Activated T-helper 17 cell treated with anti-CD3 and anti-CD28 coated beads, Interleukin-2, amount 50 U/mL, for 72 hours (primary cell): Measurements from ENCODE around the gene AIG1. TPM values are rescaled to one million over a fixed set of nuclear protein-coding genes. Genes with fewer than 3 reads are reported as not detected.
"Not testable (repeated sequence)": the region's sequence is repeated elsewhere in the genome, so short reads cannot be mapped to it uniquely, and the experiment has no call there.

Experiments used
- ATAC-seq: fragments of 150-1000 bp; cut with Tn5 transposase; replicated peaks from 2 replicates; pipeline ENCODE4 v1.10.0; 2021; ENCODE audit warnings: mild to moderate bottlenecking, moderate library complexity
- H3K27ac Mint-ChIP-seq: one replicate; pipeline ENCODE4 v1.8.0; 2022; ENCODE audit warnings: mixed read lengths
- H3K27me3 Mint-ChIP-seq: one replicate; pipeline ENCODE4 v1.8.0; 2022; ENCODE audit warnings: mixed read lengths
- H3K36me3 Mint-ChIP-seq: one replicate; pipeline ENCODE4 v1.8.0; 2022; ENCODE audit warnings: low read depth, mild to moderate bottlenecking, mixed read lengths
- H3K4me1 Mint-ChIP-seq: one replicate; pipeline ENCODE4 v1.8.0; 2022; ENCODE audit warnings: mixed read lengths
- H3K4me3 Mint-ChIP-seq: one replicate; pipeline ENCODE4 v1.8.0; 2022; ENCODE audit warnings: mild to moderate bottlenecking, mixed read lengths
- H3K9me3 Mint-ChIP-seq: one replicate; pipeline ENCODE4 v1.8.0; 2022; ENCODE audit warnings: mixed read lengths
- total RNA-seq, 2 donors: library from RNA; stranded (reverse); gene quantifications; one replicate each; pipeline ENCODE4 v1.2.3, GENCODE V29; 2022

AIG1 gene
- total RNA-seq, 2 donors from 2014 or later = 12.0 to 18.1 TPM

GRCh38 chr6:143290206-143290605 lies 229.5 kb downstream of the AIG1 start:
- no peak overlapping the region for H3K27ac Mint-ChIP-seq
- H3K4me1 Mint-ChIP-seq = no peaks in the 10 kb centered on the region
- no peak for ATAC-seq
- H3K36me3 Mint-ChIP-seq = no peaks in the 10 kb centered on the region
- H3K9me3 Mint-ChIP-seq = no peaks in the 10 kb centered on the region
- H3K4me3 Mint-ChIP-seq = no peak overlapping the region
- no peaks in the 10 kb centered on the region for H3K27me3 Mint-ChIP-seq

GRCh38 chr6:143293523-143293922 lies 232.8 kb downstream of the AIG1 start:
- Mint-ChIP-seq H3K4me3 (no peak overlapping the region), H3K4me1 (no peaks in the 10 kb centered on the region), H3K27me3 (no peaks in the 10 kb centered on the region), H3K36me3 (no peaks in the 10 kb centered on the region), H3K9me3 (no peaks in the 10 kb centered on the region), H3K27ac (no peak overlapping the region)
- ATAC-seq = no peak

GRCh38 chr6:143294265-143294860 lies 233.7 kb downstream of the AIG1 start:
- H3K27ac Mint-ChIP-seq = no peak overlapping the region
- H3K36me3 Mint-ChIP-seq = no peaks in the 10 kb centered on the region
- peaks cover 4% of the 10 kb centered on the region for H3K4me1 Mint-ChIP-seq
- H3K4me3 Mint-ChIP-seq = no peak overlapping the region
- no peaks in the 10 kb centered on the region for H3K9me3 Mint-ChIP-seq
- no peaks in the 10 kb centered on the region for H3K27me3 Mint-ChIP-seq
- ATAC-seq = no peak

- Mint-ChIP-seq H3K27ac (no peak overlapping the region), H3K4me1 (peaks cover 11% of the 10 kb centered on the region), H3K36me3 (no peaks in the 10 kb centered on the region), H3K4me3 (no peak overlapping the region), H3K9me3 (no peaks in the 10 kb centered on the region), H3K27me3 (no peaks in the 10 kb centered on the region)
- ATAC-seq = no peak
Observed at GRCh38 chr6:143295932-143296331, 235.2 kb downstream of the AIG1 start.

- H3K9me3 Mint-ChIP-seq = no peaks in the 10 kb centered on the region
- H3K36me3 Mint-ChIP-seq = no peaks in the 10 kb centered on the region
- no peak overlapping the region for H3K4me3 Mint-ChIP-seq
- H3K27ac Mint-ChIP-seq = no peak overlapping the region
- ATAC-seq = no peak
- H3K27me3 Mint-ChIP-seq = no peaks in the 10 kb centered on the region
- H3K4me1 Mint-ChIP-seq = peaks cover 11% of the 10 kb centered on the region
Observed at GRCh38 chr6:143298071-143298470, 237.4 kb downstream of the AIG1 start.

GRCh38 chr6:143299253-143300166 lies 238.8 kb downstream of the AIG1 start:
- peak; percentile 95 for ATAC-seq
- H3K9me3 Mint-ChIP-seq = no peaks in the 10 kb centered on the region
- no peaks in the 10 kb centered on the region for H3K36me3 Mint-ChIP-seq
- peak overlapping the region; percentile 37 for H3K27ac Mint-ChIP-seq
- no peaks in the 10 kb centered on the region for H3K27me3 Mint-ChIP-seq
- H3K4me3 Mint-ChIP-seq = peak overlapping the region; percentile 1
- H3K4me1 Mint-ChIP-seq = peaks cover 11% of the 10 kb centered on the region

GRCh38 chr6:143301188-143301587 lies 240.5 kb downstream of the AIG1 start:
- Mint-ChIP-seq H3K27me3 (no peaks in the 10 kb centered on the region), H3K4me3 (no peak overlapping the region), H3K9me3 (no peaks in the 10 kb centered on the region), H3K4me1 (peaks cover 11% of the 10 kb centered on the region), H3K27ac (no peak overlapping the region), H3K36me3 (no peaks in the 10 kb centered on the region)
- no peak for ATAC-seq

GRCh38 chr6:143307760-143308159 lies 247.1 kb downstream of the AIG1 start:
- ATAC-seq, H3K4me3 Mint-ChIP-seq, H3K27ac Mint-ChIP-seq, H3K4me1 Mint-ChIP-seq, H3K36me3 Mint-ChIP-seq, H3K27me3 Mint-ChIP-seq, H3K9me3 Mint-ChIP-seq: not testable (repeated sequence)

- Mint-ChIP-seq H3K4me1 (no peaks in the 10 kb centered on the region), H3K9me3 (peaks cover 9% of the 10 kb centered on the region), H3K4me3 (no peak overlapping the region), H3K27me3 (no peaks in the 10 kb centered on the region), H3K36me3 (no peaks in the 10 kb centered on the region), H3K27ac (no peak overlapping the region)
- ATAC-seq = no peak
Observed at GRCh38 chr6:143313163-143313562, 252.5 kb downstream of the AIG1 start.

- H3K27me3 Mint-ChIP-seq = no peaks in the 10 kb centered on the region
- peaks cover 5% of the 10 kb centered on the region for H3K9me3 Mint-ChIP-seq
- H3K4me1 Mint-ChIP-seq = no peaks in the 10 kb centered on the region
- H3K27ac Mint-ChIP-seq = no peak overlapping the region
- H3K4me3 Mint-ChIP-seq = no peak overlapping the region
- no peaks in the 10 kb centered on the region for H3K36me3 Mint-ChIP-seq
- no peak for ATAC-seq
Observed at GRCh38 chr6:143321491-143322086, 260.9 kb downstream of the AIG1 start.

- no peak for ATAC-seq
- H3K9me3 Mint-ChIP-seq = peaks cover 4% of the 10 kb centered on the region
- no peaks in the 10 kb centered on the region for H3K36me3 Mint-ChIP-seq
- H3K27ac Mint-ChIP-seq = no peak overlapping the region
- no peaks in the 10 kb centered on the region for H3K4me1 Mint-ChIP-seq
- H3K4me3 Mint-ChIP-seq = no peak overlapping the region
- H3K27me3 Mint-ChIP-seq = no peaks in the 10 kb centered on the region
Observed at GRCh38 chr6:143322386-143322785, 261.7 kb downstream of the AIG1 start.

GRCh38 chr6:143323729-143324470 lies 263.2 kb downstream of the AIG1 start:
- Mint-ChIP-seq H3K36me3 (no peaks in the 10 kb centered on the region), H3K4me3 (no peak overlapping the region), H3K27me3 (no peaks in the 10 kb centered on the region), H3K9me3 (no peaks in the 10 kb centered on the region), H3K4me1 (no peaks in the 10 kb centered on the region), H3K27ac (no peak overlapping the region)
- no peak for ATAC-seq

- Mint-ChIP-seq H3K27me3 (no peaks in the 10 kb centered on the region), H3K36me3 (no peaks in the 10 kb centered on the region), H3K4me1 (no peaks in the 10 kb centered on the region), H3K4me3 (no peak overlapping the region), H3K27ac (no peak overlapping the region), H3K9me3 (no peaks in the 10 kb centered on the region)
- no peak for ATAC-seq
Observed at GRCh38 chr6:143325379-143326140, 264.9 kb downstream of the AIG1 start.

- ATAC-seq = no peak
- Mint-ChIP-seq H3K4me3 (no peak overlapping the region), H3K9me3 (no peaks in the 10 kb centered on the region), H3K36me3 (no peaks in the 10 kb centered on the region), H3K27me3 (no peaks in the 10 kb centered on the region), H3K27ac (no peak overlapping the region), H3K4me1 (no peaks in the 10 kb centered on the region)
Observed at GRCh38 chr6:143328876-143329275, 268.2 kb downstream of the AIG1 start.
